ENCODE results near the gene SYNE1.

The SYNE1 gene

GRCh38 chr6:152364866-152365265 is 272.3 kb downstream of the SYNE1 start:
- no peak overlapping the region for H3K4me3 ChIP-seq (ENCODE audit: low read depth, low read length)
- TF ChIP-seq CTCF (IDR thresholded peaks at IDR 0.05; ENCODE audit: low read depth, low read length) = no peak
- DNase-seq (ENCODE audit: low read depth, low spot score) = no peak
- in situ Hi-C loops (cut with HindIII; ENCODE audit: low sequenced_read_pairs) = no loop called here

GRCh38 chr6:152360034-152360433 is 277.1 kb downstream of the SYNE1 start:
- H3K4me3 ChIP-seq (ENCODE audit: low read depth, low read length) = no peak overlapping the region
- TF ChIP-seq CTCF (IDR thresholded peaks at IDR 0.05; ENCODE audit: low read depth, low read length) = no peak
- in situ Hi-C loops (cut with HindIII; ENCODE audit: low sequenced_read_pairs) = no loop called here
- no peak for DNase-seq (ENCODE audit: low read depth, low spot score)

- DNase-seq (ENCODE audit: low read depth, low spot score) = peak; percentile 27
- H3K4me3 ChIP-seq (ENCODE audit: low read depth, low read length) = no peak overlapping the region
- in situ Hi-C loops (cut with HindIII; ENCODE audit: low sequenced_read_pairs) = no loop called here
- peak; percentile 33 for TF ChIP-seq CTCF (IDR thresholded peaks at IDR 0.05; ENCODE audit: low read depth, low read length)
These were observed 280.5 kb downstream of the SYNE1 start for GRCh38 chr6:152356662-152357061.

- no peak for TF ChIP-seq CTCF (IDR thresholded peaks at IDR 0.05; ENCODE audit: low read depth, low read length)
- DNase-seq (ENCODE audit: low read depth, low spot score) = no peak
- in situ Hi-C loops (cut with HindIII; ENCODE audit: low sequenced_read_pairs) = no loop called here
- H3K4me3 ChIP-seq (ENCODE audit: low read depth, low read length) = no peak overlapping the region
These were observed 281.1 kb downstream of the SYNE1 start for GRCh38 chr6:152356016-152356415.

GRCh38 chr6:152355166-152355565 is 282.0 kb downstream of the SYNE1 start:
- no peak for DNase-seq (ENCODE audit: low read depth, low spot score)
- in situ Hi-C loops (cut with HindIII; ENCODE audit: low sequenced_read_pairs) = no loop called here

GRCh38 chr6:152353440-152353839 is 283.7 kb downstream of the SYNE1 start:
- H3K4me3 ChIP-seq (ENCODE audit: low read depth, low read length) = no peak overlapping the region
- DNase-seq (ENCODE audit: low read depth, low spot score) = no peak
- in situ Hi-C loops (cut with HindIII; ENCODE audit: low sequenced_read_pairs) = no loop called here
- TF ChIP-seq CTCF (IDR thresholded peaks at IDR 0.05; ENCODE audit: low read depth, low read length) = no peak

More at GRCh38 chr6:152355166-152355565, 282.0 kb downstream of the SYNE1 start:
- no peak for TF ChIP-seq CTCF (IDR thresholded peaks at IDR 0.05; ENCODE audit: low read depth, low read length)
- H3K4me3 ChIP-seq (ENCODE audit: low read depth, low read length) = no peak overlapping the region

- in situ Hi-C loops (cut with HindIII; ENCODE audit: low sequenced_read_pairs) = no loop called here
These were observed 285.4 kb downstream of the SYNE1 start for GRCh38 chr6:152351742-152352141.

More at GRCh38 chr6:152351742-152352141, 285.4 kb downstream of the SYNE1 start:
- no peak for TF ChIP-seq CTCF (IDR thresholded peaks at IDR 0.05; ENCODE audit: low read depth, low read length)
- H3K4me3 ChIP-seq (ENCODE audit: low read depth, low read length) = no peak overlapping the region
- DNase-seq (ENCODE audit: low read depth, low spot score) = no peak

Data from astrocyte of the spinal cord (primary cell).